Medulla oblongata (tissue), 1 donor: ENCODE data around the gene CCL3.
A peak's percentile ranks its signal among the peaks of the same experiment; 100 is the strongest.
"Not testable (repeated sequence)": the region's sequence is repeated elsewhere in the genome, so short reads cannot be mapped to it uniquely, and the experiment has no call there.

Experiments used
- DNase-seq: peaks from one replicate; pipeline ENCODE4 v3.0.0-alpha.2; 2015; ENCODE audit errors: extremely low spot score

Gene CCL3

GRCh38 chr17:36115649-36115977 lies 25.7 kb upstream of the CCL3 start:
- not testable (repeated sequence) for DNase-seq

GRCh38 chr17:36114971-36115648 lies 25.2 kb upstream of the CCL3 start:
- not testable (repeated sequence) for DNase-seq

GRCh38 chr17:36113131-36113530 lies 23.2 kb upstream of the CCL3 start:
- DNase-seq = not testable (repeated sequence)

GRCh38 chr17:36112572-36112971 lies 22.6 kb upstream of the CCL3 start:
- DNase-seq = no peak

DNA sequence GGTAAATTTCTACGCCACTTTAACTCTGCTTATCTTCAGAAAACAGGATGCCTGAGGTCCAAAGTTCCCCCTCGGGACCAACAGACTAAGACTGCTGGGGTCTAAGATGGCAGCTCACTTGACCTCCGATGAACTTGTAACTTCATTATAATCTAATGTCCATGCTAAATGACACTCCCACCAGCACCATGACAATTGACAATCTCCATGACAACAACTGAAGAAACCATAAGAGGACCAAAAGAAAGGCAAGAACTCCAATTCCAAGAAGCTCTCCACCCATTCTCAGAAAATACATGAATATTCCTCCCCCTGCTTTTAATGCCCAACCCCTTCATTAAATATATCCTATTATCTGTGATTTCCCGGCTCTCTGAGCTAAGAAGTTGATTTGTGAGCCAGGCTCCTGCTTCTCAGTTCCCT lies 21.1 kb upstream of the CCL3 start:
- DNase-seq = no peak

- DNase-seq = not testable (repeated sequence)
Measured at GRCh38 chr17:36108265-36108664, 18.3 kb upstream of the CCL3 start.

DNA sequence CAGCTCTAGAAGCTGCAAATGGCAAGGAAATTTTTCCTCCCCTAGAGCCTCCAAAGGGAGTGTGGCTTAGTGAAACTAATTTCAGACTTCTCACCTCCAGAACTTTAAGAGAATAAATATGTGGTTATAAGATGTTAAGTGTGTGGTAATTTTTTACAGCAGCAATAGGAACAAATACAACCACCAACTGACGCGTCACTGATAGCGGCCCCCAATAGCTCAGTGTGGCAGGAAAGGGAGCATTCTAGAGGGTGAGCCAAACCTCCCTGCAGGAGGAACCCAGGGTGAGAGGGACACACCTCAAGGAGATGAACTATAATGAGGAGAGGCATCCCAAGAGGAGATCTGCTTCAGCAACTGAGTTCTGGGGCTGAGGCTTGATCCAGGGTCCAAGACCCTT lies 17.7 kb upstream of the CCL3 start:
- no peak for DNase-seq

GRCh38 chr17:36106493-36106835 lies 16.5 kb upstream of the CCL3 start:
- DNase-seq = no peak

GRCh38 chr17:36105781-36106492 lies 16.0 kb upstream of the CCL3 start:
- DNase-seq = no peak

GRCh38 chr17:36104701-36105181 lies 14.8 kb upstream of the CCL3 start:
- no peak for DNase-seq

GRCh38 chr17:36104246-36104645 lies 14.3 kb upstream of the CCL3 start:
- not testable (repeated sequence) for DNase-seq

DNA sequence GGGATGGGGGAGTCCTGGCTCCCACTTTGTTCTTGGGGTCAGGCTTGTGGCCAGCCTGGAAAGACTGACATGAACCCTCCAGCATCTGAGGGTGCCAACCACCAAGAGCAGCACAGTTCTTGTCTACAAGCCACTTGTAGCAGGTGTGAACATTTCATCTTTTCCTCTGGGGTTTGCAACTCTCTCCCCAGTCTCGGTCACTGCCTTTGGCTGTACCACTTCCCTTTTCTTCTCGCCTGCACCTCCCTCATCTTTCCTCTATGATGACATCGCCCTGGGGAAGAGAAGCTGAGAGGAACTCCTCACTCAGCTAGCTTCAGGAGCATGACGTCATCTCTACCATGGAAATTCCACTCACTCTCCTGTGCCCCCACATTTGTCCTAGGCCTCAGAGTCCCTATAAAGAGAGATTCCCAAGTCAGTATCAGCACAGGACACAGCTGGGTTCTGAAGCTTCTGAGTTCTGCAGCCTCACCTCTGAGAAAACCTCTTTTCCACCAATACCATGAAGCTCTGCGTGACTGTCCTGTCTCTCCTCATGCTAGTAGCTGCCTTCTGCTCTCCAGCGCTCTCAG lies 13.5 kb upstream of the CCL3 start, which contains the start of gene CCL4:
Gene CCL4 (plus strand): TSS at position 427 of the 575 bp plus-strand sequence. CDS start 79 bp downstream, at position 506.
- peak; percentile 12 for DNase-seq

DNA sequence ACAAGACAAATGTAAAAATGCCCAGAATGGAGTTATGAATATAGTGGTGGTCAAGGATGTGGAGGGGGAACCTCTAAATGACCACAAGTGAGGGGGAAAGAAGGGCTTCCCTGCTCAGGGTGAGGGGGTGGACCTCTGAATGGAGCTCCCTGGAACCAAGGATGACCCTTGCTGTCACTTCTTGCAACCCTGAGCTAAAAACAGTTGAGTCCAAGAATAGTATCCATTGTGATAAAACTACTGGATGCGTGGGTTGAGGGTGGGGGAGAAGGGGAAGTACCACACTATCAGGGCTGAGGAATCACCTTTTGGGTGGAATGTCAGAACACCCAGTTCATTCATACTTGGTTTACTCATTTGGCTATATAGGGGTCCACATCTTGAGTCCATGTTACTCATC lies 9.1 kb upstream of the CCL3 start:
- not testable (repeated sequence) for DNase-seq

GRCh38 chr17:36095992-36096391 lies 6.0 kb upstream of the CCL3 start:
- no peak for DNase-seq

DNA sequence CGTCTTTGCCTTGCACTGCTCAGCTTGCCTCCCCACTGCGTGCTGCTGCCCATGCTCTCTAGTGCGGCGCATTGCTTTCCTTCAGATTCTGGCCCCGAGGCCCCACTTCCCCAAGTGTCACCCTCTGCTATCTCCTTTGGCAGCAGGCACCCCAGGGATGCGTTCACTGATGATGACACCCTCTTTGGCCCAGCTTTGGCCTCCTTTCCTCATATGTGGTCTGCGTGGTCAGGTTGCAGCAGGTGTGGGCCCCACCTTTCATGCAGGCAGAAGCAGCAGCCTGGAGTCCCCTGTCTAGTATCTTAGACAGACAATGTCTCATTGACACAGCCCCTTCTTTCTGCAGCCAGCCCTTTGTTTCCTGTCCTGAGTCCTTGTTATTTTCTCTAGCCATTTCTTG lies 4.8 kb upstream of the CCL3 start:
- no peak for DNase-seq

DNA sequence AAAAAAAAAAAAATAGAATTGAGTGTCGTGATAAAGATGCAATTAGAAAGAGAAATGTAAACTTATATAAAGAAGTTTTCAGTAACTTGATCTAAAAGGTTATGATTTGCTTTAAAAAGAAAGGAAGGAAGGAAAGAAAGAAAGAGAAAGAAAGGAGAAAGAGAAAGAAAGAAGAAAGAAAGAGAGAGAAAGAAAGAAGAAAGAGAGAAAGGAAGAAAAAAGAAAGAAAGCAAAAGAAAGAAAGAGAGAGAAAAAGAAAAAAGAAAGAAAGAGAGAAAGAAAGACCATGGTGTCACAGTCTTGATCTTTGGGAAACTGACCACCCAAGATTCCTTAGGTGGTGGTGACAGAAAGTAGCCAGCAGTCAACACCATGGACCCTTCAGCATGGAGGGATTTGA lies 4.3 kb upstream of the CCL3 start:
- DNase-seq = no peak

DNA sequence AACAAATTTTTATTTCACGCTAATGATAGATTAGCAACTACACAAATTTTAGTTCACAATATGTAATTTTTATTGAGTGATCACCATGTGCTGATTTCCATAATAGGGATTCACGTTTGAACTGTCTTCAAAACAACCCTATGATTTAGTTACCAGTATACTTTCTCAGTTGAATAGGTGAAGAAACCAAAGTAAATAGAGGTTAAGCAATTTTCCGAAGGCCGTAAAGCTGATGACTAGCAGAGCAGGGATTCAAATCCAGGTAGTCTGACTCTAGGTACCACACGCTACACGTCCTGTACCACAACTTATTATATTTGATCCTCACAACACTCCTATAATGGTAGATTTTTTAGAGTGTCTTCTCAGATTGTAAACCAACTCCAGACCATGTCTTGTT lies 2.8 kb upstream of the CCL3 start:
- DNase-seq = not testable (repeated sequence)

DNA sequence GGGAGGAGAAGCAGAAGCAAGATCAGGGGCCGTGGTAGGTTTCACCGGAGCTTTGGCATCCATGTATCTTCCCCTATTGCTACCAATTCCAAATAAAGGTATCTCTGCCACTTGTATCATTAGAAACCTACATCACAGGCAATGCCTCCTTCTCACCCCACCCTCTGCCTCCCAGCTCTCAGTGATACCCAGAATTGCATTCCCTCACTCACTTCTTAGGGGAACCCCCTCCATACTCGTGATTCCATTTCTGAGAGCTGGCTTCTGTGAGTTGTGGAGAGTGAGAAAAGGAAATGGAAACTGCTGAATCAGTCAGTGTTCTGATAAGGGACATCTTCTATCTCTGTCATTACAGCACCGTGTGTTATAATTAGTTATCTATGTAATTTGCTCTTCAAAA lies 2.3 kb upstream of the CCL3 start:
- DNase-seq = peak; percentile 61

- DNase-seq = no peak
Measured at GRCh38 chr17:36089339-36089865, 541 bp downstream of the CCL3 start.

DNA sequence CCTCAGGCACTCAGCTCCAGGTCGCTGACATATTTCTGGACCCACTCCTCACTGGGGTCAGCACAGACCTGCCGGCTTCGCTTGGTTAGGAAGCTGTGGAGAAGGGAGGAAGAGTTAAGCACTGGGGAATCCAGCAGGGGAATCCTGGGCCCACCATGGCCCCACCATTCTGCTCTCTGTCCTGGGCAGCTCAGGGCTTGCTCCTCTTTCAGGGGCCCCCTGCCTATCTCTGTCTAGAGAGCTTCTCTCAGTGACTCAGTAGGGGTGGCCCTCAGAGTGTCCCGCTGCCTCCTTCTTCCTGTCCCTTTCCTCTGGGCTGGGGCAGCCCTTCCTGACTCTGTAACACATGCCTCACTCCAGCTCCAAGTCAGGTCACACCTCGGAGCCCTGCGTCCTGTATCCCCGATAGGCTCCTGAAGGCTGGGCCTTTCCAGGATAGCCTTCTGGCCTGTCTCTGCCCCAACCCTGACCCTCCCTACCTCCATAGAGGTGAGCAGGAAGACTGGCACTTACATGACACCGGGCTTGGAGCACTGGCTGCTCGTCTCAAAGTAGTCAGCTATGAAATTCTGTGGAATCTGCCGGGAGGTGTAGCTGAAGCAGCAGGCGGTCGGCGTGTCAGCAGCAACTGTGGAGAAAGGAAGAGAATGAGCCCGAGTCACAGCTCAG lies 1.1 kb downstream of the CCL3 start:
- DNase-seq = no peak

- not testable (repeated sequence) for DNase-seq
Measured at GRCh38 chr17:36087897-36088572, 1.9 kb downstream of the CCL3 start.

DNA sequence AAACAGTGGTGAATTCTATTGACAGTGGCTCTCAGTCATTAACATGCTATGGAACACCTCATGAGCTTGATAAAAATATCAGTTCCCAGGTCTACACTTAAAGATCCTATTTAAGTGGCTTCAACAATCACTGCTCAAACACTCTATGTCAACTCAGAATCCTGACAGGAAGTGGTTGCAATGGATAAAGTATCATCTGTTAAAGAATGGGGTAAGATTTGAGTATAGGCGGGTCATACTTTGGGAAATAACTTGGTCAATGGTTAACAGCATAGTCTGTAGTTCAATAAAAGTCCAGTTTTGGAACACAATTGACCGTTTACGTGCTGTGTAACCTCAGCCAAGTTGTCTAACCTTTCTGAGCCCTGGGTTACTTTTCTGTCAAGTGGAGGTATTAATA lies 2.5 kb downstream of the CCL3 start:
- not testable (repeated sequence) for DNase-seq
